Activated T-cell treated with anti-CD3 and anti-CD28 coated beads for 48 hours (primary cell): ENCODE data around the gene PUS1.
"Not testable (repeated sequence)": the region's sequence is repeated elsewhere in the genome, so short reads cannot be mapped to it uniquely, and the experiment has no call there.

Experiments used
- DNase-seq: peaks from one replicate; pipeline ENCODE4 v3.0.0-alpha.2; 2020; ENCODE audit warnings: low read depth

The PUS1 gene

DNA sequence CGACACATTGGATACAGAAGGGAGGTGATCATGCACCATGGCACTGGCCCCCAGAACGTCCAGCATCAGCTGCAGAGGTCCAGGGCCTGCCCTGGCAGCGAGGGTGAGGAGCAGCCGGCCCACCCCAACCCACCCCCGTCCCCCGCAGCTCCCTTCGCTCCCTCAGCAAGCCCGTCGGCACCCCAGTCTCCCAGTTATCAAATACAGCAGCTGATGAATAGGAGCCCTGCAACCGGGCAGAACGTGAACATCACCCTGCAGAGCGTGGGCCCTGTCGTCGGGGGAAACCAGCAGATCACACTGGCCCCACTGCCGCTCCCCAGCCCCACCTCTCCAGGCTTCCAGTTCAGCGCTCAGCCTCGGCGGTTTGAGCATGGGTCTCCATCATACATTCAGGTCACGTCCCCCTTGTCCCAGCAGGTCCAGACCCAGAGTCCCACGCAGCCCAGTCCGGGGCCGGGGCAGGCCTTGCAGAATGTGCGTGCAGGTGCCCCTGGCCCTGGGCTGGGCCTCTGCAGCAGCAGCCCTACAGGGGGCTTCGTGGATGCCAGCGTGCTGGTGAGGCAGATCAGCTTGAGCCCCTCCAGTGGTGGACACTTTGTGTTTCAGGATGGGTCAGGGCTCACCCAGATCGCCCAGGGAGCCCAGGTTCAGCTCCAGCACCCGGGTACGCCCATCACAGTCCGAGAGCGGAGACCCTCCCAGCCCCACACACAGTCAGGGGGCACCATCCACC is 31.7 kb downstream of the PUS1 start:
- not testable (repeated sequence) for DNase-seq

DNA sequence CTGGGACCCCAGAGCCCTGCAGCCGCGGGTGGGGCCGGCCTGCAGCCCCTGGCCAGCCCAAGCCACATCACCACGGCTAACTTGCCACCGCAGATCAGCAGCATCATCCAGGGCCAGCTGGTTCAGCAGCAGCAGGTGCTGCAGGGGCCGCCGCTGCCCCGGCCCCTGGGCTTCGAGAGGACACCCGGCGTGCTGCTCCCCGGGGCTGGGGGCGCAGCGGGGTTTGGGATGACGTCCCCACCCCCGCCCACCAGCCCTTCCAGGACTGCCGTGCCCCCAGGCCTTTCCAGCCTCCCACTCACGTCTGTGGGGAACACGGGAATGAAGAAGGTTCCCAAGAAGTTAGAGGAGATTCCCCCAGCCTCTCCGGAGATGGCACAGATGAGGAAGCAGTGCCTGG is 32.3 kb downstream of the PUS1 start:
- DNase-seq: not testable (repeated sequence)

DNA sequence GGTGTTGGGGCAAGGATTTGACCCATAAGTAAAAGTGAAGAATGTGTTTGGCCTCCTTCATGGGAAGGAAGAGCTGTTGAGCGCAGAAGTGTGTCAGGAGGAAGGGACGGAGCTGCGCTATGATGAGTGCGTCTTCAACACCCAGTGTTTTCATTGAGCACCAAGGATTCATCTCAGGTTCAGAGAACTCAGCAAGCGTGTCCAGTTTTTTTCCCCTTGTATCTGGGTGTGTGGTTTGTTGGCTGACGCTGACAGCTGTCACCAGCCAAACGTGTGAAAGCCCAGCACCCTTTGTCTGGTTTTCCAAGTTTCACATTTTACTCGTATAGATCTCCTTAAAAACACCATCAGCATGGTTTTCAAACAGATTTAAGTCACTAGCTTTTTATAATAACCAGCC is 33.0 kb downstream of the PUS1 start:
- DNase-seq: no peak

- no peak for DNase-seq
These were observed 34.3 kb downstream of the PUS1 start for GRCh38 chr12:131963381-131963780.

DNA sequence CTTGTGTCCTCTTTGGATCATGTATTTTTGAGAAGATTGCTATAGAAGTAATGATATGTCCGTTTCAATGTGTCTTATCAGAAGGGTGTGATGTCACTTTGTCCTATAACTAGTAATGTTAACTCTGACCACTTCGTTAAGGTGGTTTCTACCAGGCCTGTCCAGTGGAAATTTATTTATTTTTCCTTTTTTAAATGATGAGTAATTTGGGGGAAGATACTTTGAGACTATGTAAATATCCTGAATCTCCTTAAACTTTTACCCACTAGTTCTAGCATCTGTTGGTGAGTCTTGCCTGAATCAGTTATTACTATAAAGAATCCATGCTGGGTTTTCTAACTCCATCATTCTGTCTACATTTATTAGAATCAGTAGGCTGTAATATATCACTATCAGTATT is 36.0 kb downstream of the PUS1 start:
- no peak for DNase-seq

GRCh38 chr12:131971226-131971625 is 42.1 kb downstream of the PUS1 start:
- no peak for DNase-seq

DNA sequence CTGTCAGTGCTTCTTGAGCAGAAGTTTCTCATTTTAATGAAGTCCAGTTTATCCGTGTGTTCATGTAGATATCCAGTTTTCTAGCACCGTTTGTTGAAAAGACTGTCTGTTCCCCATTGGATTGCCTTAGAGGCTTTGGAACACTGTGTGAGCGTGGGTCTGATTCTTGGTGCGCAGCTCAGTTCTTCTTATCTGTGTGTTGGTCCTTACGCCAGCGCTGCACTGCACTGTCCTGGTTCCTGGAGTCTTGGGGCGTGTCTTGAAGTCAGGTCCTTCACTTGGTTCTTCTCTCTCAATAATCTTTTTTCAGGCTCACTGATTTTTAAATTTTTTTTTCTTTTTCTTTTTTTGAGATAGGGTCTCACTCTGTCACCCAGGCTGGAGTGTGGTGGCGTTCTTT is 46.2 kb downstream of the PUS1 start:
- DNase-seq: no peak

GRCh38 chr12:131979606-131980005 is 50.5 kb downstream of the PUS1 start:
- no peak for DNase-seq

- DNase-seq: no peak
These were observed 51.2 kb downstream of the PUS1 start for GRCh38 chr12:131980263-131980662.

GRCh38 chr12:131981388-131981787 is 52.3 kb downstream of the PUS1 start:
- no peak for DNase-seq

DNA sequence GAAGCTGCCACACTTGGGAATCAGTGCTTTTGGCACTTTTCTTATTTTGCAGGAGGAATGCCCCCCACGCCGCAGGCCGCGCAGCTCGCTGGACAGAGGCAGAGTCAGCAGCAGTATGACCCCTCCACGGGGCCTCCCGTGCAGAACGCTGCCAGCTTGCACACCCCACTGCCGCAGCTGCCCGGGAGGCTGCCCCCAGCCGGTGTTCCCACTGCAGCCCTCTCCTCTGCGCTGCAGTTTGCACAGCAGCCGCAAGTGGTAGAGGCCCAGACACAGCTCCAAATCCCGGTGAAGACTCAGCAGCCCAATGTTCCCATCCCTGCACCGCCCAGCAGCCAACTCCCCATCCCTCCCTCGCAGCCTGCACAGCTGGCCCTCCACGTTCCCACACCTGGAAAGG is 53.0 kb downstream of the PUS1 start:
- no peak for DNase-seq

DNA sequence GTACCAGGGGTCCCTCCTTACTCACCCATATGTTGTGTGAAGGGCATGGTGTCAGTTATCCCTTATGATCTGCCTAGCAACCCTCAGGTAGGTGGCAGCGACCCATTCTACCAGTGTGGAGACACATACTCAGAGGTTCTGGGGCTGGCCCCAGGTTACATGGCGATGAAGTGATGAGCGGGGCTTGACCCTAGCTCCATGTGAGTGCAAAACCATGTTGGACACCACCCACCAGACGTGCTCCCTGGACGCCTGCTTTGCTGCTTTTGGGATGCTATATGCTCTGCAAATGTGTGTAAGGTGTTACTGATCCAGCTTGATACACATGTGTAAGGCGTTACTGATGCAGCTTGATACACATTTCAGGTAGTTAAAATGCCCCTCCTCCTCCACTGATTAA is 54.0 kb downstream of the PUS1 start:
- no peak for DNase-seq

DNA sequence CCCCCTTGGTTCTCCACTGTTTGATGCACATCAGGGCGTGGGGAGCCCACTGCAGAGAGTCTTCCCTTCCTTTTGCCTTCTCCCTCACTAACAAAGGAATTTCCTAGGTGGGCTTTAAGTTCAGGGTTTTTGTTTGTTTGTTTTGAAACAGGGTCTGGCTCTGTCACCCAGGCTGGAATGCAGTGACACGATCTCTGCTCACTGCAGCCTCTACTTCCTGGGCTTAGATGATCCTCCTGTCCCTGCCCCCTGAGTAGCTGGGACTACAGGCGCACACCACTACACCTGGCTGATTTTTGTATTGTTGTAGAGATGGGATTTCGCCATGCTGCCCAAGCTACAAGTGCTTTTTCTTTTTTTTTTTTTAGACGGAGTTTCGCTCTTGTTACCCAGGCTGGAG is 54.5 kb downstream of the PUS1 start:
- DNase-seq: no peak

DNA sequence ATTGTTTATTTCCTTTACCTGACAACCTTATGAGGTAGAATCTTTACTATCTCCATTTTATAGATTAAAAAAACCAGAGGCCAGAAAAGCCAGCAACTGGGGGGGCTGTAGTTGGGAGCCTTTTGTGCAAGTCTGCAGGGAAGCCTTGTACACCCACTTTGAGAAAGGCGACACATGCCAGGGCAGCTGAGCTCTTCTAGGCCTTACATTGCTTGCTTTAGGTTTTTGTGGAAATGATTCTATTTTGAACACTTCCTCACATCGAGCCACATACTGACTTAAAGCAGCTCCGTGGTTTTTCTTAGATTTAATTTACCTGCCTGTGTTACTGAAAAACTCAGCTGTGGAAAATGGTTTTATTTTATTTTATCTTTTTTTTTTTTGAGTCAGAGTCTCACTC is 55.3 kb downstream of the PUS1 start:
- no peak for DNase-seq

DNA sequence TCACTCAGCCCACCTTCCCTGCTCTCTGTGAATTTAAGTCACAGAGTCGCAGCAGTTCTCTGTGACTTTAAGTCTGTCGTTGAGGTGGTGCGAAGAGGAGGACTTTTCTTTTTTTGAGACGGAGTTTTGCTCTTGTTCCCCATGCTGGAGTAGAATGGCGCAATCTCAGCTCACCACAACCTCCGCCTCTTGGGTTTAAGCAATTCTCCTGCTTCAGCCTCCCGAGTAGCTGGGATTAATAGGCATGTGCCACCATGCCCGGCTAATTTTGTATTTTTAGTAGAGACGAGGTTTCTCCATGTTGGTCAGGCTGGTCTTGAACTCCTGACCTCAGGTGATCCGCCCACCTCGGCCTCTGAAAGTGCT is 56.4 kb downstream of the PUS1 start:
- not testable (repeated sequence) for DNase-seq

DNA sequence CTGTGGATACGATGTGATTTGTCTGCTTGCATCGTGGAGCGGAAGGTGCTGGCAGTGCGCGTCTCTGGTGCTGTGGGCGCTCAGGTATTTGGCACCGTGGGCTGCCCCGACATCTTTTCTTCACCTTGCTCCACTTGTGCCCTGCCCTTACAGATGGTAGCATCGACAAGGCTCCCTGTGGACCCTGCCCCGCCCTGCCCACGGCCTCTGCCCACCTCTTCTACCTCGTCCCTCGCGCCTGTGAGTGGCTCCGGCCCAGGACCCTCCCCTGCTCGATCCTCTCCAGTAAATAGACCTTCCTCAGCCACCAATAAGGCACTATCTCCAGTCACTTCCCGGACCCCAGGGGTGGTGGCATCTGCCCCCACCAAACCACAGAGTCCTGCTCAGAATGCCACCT is 57.3 kb downstream of the PUS1 start:
- no peak for DNase-seq

- DNase-seq: no peak
These were observed 57.8 kb downstream of the PUS1 start for GRCh38 chr12:131986910-131987309.

DNA sequence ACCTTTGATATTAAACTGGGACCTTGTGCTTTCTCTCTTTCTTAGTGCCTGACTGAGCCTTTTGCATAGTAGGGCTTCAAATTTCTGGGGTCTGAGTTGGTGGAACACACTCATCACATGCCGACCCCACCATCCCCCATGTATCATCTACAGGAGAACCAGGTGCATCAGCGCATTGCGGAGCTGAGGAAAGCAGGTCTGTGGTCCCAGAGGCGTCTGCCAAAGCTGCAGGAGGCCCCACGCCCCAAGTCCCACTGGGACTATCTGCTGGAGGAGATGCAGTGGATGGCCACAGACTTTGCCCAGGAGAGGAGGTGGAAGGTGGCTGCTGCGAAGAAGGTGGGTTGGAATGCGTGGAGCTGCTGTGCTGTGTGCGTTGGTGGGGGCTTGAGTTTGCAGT is 58.5 kb downstream of the PUS1 start:
- DNase-seq: no peak

GRCh38 chr12:131988054-131988796 is 59.1 kb downstream of the PUS1 start:
- DNase-seq: no peak

- DNase-seq: no peak
These were observed 59.9 kb downstream of the PUS1 start for GRCh38 chr12:131989021-131989420.

- no peak for DNase-seq
These were observed 61.2 kb downstream of the PUS1 start for GRCh38 chr12:131990066-131990979.

GRCh38 chr12:131990980-131991305 is 61.9 kb downstream of the PUS1 start:
- DNase-seq: no peak
